Measurements from ENCODE around the gene EBI3.
A peak's percentile ranks its signal among the peaks of the same experiment; 100 is the strongest.
"Not testable (repeated sequence)": the region's sequence is repeated elsewhere in the genome, so short reads cannot be mapped to it uniquely, and the experiment has no call there.

The EBI3 gene

GRCh38 chr19:4284176-4284958, 55.0 kb downstream of the EBI3 start:
- no peak overlapping the region for H3K4me3 ChIP-seq (ENCODE audit: low read depth, low read length)
- peak; percentile 30 for DNase-seq (ENCODE audit: low read depth)
- no peak for TF ChIP-seq CTCF (IDR thresholded peaks at IDR 0.05; ENCODE audit: insufficient read depth, low read depth, low read length, missing control alignments)

- DNase-seq (ENCODE audit: low read depth) = no peak
- no peak overlapping the region for H3K4me3 ChIP-seq (ENCODE audit: low read depth, low read length)
- no peak for TF ChIP-seq CTCF (IDR thresholded peaks at IDR 0.05; ENCODE audit: insufficient read depth, low read depth, low read length, missing control alignments)
Measured at GRCh38 chr19:4284974-4285373, 55.7 kb downstream of the EBI3 start.

- DNase-seq (ENCODE audit: low read depth); H3K4me3 ChIP-seq (ENCODE audit: low read depth, low read length): not testable (repeated sequence)
Measured at GRCh38 chr19:4286141-4286540, 56.8 kb downstream of the EBI3 start.

All from GM12865 (cell line).